ENCODE data around the gene PEX5L.
"Not testable (repeated sequence)": the region's sequence is repeated elsewhere in the genome, so short reads cannot be mapped to it uniquely, and the experiment has no call there.

PEX5L gene

GRCh38 chr3:180008318-180008717 is 28.4 kb downstream of the PEX5L start:
- DNase-seq: not testable (repeated sequence)

- DNase-seq: no peak
Observed at GRCh38 chr3:180004542-180004941, 32.2 kb downstream of the PEX5L start.

GRCh38 chr3:180002006-180002405 is 34.7 kb downstream of the PEX5L start:
- DNase-seq: no peak

- no peak for DNase-seq
Observed at GRCh38 chr3:180000500-180000899, 36.2 kb downstream of the PEX5L start.

- DNase-seq: no peak
Observed at GRCh38 chr3:179995406-179995805, 41.3 kb downstream of the PEX5L start.

GRCh38 chr3:179991883-179992282 is 44.9 kb downstream of the PEX5L start:
- no peak for DNase-seq

- no peak for DNase-seq
Observed at GRCh38 chr3:179991104-179991503, 45.6 kb downstream of the PEX5L start.

- no peak for DNase-seq
Observed at GRCh38 chr3:179981646-179982045, 55.1 kb downstream of the PEX5L start.

GRCh38 chr3:179977356-179977755 is 59.4 kb downstream of the PEX5L start:
- no peak for DNase-seq

- DNase-seq: no peak
Observed at GRCh38 chr3:179973931-179974361, 62.8 kb downstream of the PEX5L start.

GRCh38 chr3:179972881-179973423 is 63.8 kb downstream of the PEX5L start:
- no peak for DNase-seq

GRCh38 chr3:179971280-179971679 is 65.5 kb downstream of the PEX5L start:
- no peak for DNase-seq

- DNase-seq: no peak
Observed at GRCh38 chr3:179970746-179971145, 66.0 kb downstream of the PEX5L start.

- no peak for DNase-seq
Observed at GRCh38 chr3:179969525-179969924, 67.2 kb downstream of the PEX5L start.

GRCh38 chr3:179967622-179968021 is 69.1 kb downstream of the PEX5L start:
- no peak for DNase-seq

GRCh38 chr3:179964890-179965289 is 71.8 kb downstream of the PEX5L start:
- no peak for DNase-seq

GRCh38 chr3:179962629-179963387 is 73.9 kb downstream of the PEX5L start:
- DNase-seq: no peak

GRCh38 chr3:179961703-179962078 is 75.0 kb downstream of the PEX5L start:
- no peak for DNase-seq

- no peak for DNase-seq
Observed at GRCh38 chr3:179961071-179961702, 75.5 kb downstream of the PEX5L start.

GRCh38 chr3:179958759-179959158 is 78.0 kb downstream of the PEX5L start:
- no peak for DNase-seq

- no peak for DNase-seq
Observed at GRCh38 chr3:179958143-179958542, 78.6 kb downstream of the PEX5L start.

GRCh38 chr3:179957264-179957845 is 79.4 kb downstream of the PEX5L start:
- no peak for DNase-seq

GRCh38 chr3:179956416-179956830 is 80.3 kb downstream of the PEX5L start:
- DNase-seq: no peak

- DNase-seq: no peak
Observed at GRCh38 chr3:179955809-179956208, 80.9 kb downstream of the PEX5L start.

All from stimulated activated naive CD4-positive, alpha-beta T cell (primary cell).